IMR-90 (cell line): ENCODE data around the gene VAV1. TPM values are rescaled to one million over a fixed set of nuclear protein-coding genes. Genes with fewer than 3 reads are reported as not detected.

Source experiments
- ATAC-seq: fragments of 200-7000 bp; cut with Tn5 transposase; 2 replicates; pipeline ENCODE4 v1.9.1; 2020; ENCODE audit warnings: low read depth, mild to moderate bottlenecking, moderate library complexity
- BruUV-seq: library from RNA; stranded (reverse); fragments of 400-500 nt; replicated peaks from 2 replicates; lab custom pipeline; 2021; lab: Mats Ljungman, UMichigan
- CTCF ChIA-PET: fragments of 300-600 bp; formaldehyde crosslinking; extraction: SDS; loops from one replicate; lab custom pipeline; 2021; ENCODE audit warnings: antibody characterized with exemption; lab: Yijun Ruan, JAX
- POLR2A ChIA-PET: fragments of 300-600 bp; sonication (Branson Sonifier 250); formaldehyde crosslinking; loops from one replicate; lab custom pipeline; 2022; ENCODE audit warnings: antibody characterized with exemption; ENCODE audit not compliant: unreplicated experiment; lab: Charles Lee
- DNase-seq: peaks from one replicate; pipeline ENCODE4 v3.0.0; 2013
- H2AFZ ChIP-seq: replicated peaks from 2 replicates; pipeline ENCODE3; 2013; ENCODE audit warnings: low read length, mild to moderate bottlenecking; ENCODE audit not compliant: poor library complexity
- H2AK5ac ChIP-seq: 2 replicates; pipeline ENCODE4 v1.6.1; 2013; ENCODE audit warnings: low read depth, low read length, inconsistent platforms
- H2AK9ac ChIP-seq: replicated peaks from 2 replicates; pipeline ENCODE3; 2013; ENCODE audit warnings: mild to moderate bottlenecking, low read depth, low read length, moderate library complexity; ENCODE audit not compliant: poor library complexity
- H2BK120ac ChIP-seq: 2 replicates; pipeline ENCODE4 v1.6.1; 2013; ENCODE audit warnings: low read depth, low read length, inconsistent platforms
- H2BK15ac ChIP-seq: 3 replicates; pipeline ENCODE4 v1.6.1; 2013; ENCODE audit warnings: low read depth, low read length, inconsistent platforms
- H2BK20ac ChIP-seq: 2 replicates; pipeline ENCODE4 v1.6.1; 2013; ENCODE audit warnings: low read depth, mild to moderate bottlenecking, inconsistent platforms, low read length, moderate library complexity
- H2BK5ac ChIP-seq: 2 replicates; pipeline ENCODE4 v1.6.1; 2013; ENCODE audit warnings: mild to moderate bottlenecking, low read depth, low read length, inconsistent platforms; ENCODE audit not compliant: poor library complexity, severe bottlenecking
- H3K14ac ChIP-seq: replicated peaks from 2 replicates; pipeline ENCODE4 v1.6.1; 2013; ENCODE audit warnings: low read depth, low read length, inconsistent platforms
- H3K18ac ChIP-seq: 2 replicates; pipeline ENCODE4 v1.6.1; 2013; ENCODE audit warnings: low read depth, low read length, control low read depth
- H3K23ac ChIP-seq: 2 replicates; pipeline ENCODE4 v1.6.1; 2013; ENCODE audit warnings: low read depth, low read length, inconsistent platforms
- H3K27ac ChIP-seq: 2 replicates; pipeline ENCODE4 v1.5.1; 2013; ENCODE audit warnings: mild to moderate bottlenecking, control low read depth, low read length; ENCODE audit not compliant: insufficient read depth
- H3K27me3 ChIP-seq: 2 replicates; pipeline ENCODE4 v1.6.1; 2013; ENCODE audit warnings: low read length; ENCODE audit not compliant: control insufficient read depth, insufficient read depth
- H3K36me3 ChIP-seq: 2 replicates; pipeline ENCODE4 v1.6.1; 2013; ENCODE audit warnings: low read length, mixed read lengths; ENCODE audit not compliant: control insufficient read depth, insufficient read depth
- H3K4ac ChIP-seq: 2 replicates; pipeline ENCODE4 v1.6.1; 2013; ENCODE audit warnings: low read depth, low read length, inconsistent platforms
- H3K4me1 ChIP-seq: 2 replicates; pipeline ENCODE4 v1.6.1; 2013; ENCODE audit warnings: low read length, mixed read lengths; ENCODE audit not compliant: control insufficient read depth, insufficient read depth
- H3K4me2 ChIP-seq: 2 replicates; pipeline ENCODE4 v1.6.1; 2013; ENCODE audit warnings: low read depth, mild to moderate bottlenecking, control low read depth, low read length, moderate library complexity
- H3K4me3 ChIP-seq: 2 replicates; pipeline ENCODE4 v1.5.1; 2013; ENCODE audit warnings: low read depth, mild to moderate bottlenecking, control low read depth, low read length, moderate library complexity; ENCODE audit not compliant: insufficient read depth
- H3K56ac ChIP-seq: 2 replicates; pipeline ENCODE4 v1.6.1; 2013; ENCODE audit warnings: low read length, inconsistent platforms; ENCODE audit not compliant: insufficient read depth; ENCODE audit errors: extremely low read depth
- H3K79me1 ChIP-seq, 2 experiments: 2 replicates each; pipeline ENCODE4 v1.6.1; 2013; ENCODE audit warnings: low read length in 2 of 2, inconsistent platforms in 1 of 2, low read depth in 1 of 2
- H3K9ac ChIP-seq: 2 replicates; pipeline ENCODE4 v1.6.1; 2013; ENCODE audit warnings: low read depth, low read length, control low read depth
- H3K9me1 ChIP-seq: 2 replicates; pipeline ENCODE4 v1.6.1; 2013; ENCODE audit warnings: low read length, inconsistent platforms; ENCODE audit not compliant: insufficient read depth
- H3K9me3 ChIP-seq: 2 replicates; pipeline ENCODE4 v1.6.1; 2013; ENCODE audit warnings: low read length; ENCODE audit not compliant: control insufficient read depth, insufficient read depth
- H4K20me1 ChIP-seq: 2 replicates; pipeline ENCODE4 v1.6.1; 2013; ENCODE audit warnings: low read length, inconsistent platforms; ENCODE audit not compliant: insufficient read depth
- H4K5ac ChIP-seq: 2 replicates; pipeline ENCODE4 v1.6.1; 2013; ENCODE audit warnings: mild to moderate bottlenecking, low read depth, low read length, control low read depth
- H4K8ac ChIP-seq, 2 experiments: 2 replicates each; pipeline ENCODE4 v1.6.1; 2013; ENCODE audit warnings: low read depth in 2 of 2, low read length in 2 of 2, control low read depth in 1 of 2, inconsistent platforms in 1 of 2
- H4K91ac ChIP-seq: 2 replicates; pipeline ENCODE4 v1.6.1; 2013; ENCODE audit warnings: low read depth, low read length, inconsistent platforms; ENCODE audit not compliant: insufficient read depth
- BHLHE40 ChIP-seq: fragments of 150-350 bp; IDR thresholded peaks from 2 replicates; pipeline ENCODE4 v1.6.1; 2016; ENCODE audit warnings: mild to moderate bottlenecking, low read depth, low read length
- CEBPB ChIP-seq: IDR thresholded peaks from 2 replicates; pipeline ENCODE4 v1.6.1; 2012; ENCODE audit warnings: low read depth, low read length, improper control_type of control experiment
- MAFK ChIP-seq: IDR thresholded peaks from 2 replicates; pipeline ENCODE4 v1.6.1; 2012; ENCODE audit warnings: low read depth, low read length, improper control_type of control experiment
- MXI1 ChIP-seq: IDR thresholded peaks from 2 replicates; pipeline ENCODE4 v1.6.1; 2012; ENCODE audit warnings: low read depth, mild to moderate bottlenecking, low read length, moderate library complexity, borderline replicate concordance
- POLR2A ChIP-seq: IDR thresholded peaks from 2 replicates; pipeline ENCODE4 v1.6.1; 2012; ENCODE audit warnings: mild to moderate bottlenecking, low read depth, low read length
- RAD21 ChIP-seq: IDR thresholded peaks from 2 replicates; pipeline ENCODE4 v1.6.1; 2012; ENCODE audit warnings: low read length, improper control_type of control experiment
- USF2 ChIP-seq: fragments of 150-350 bp; IDR thresholded peaks from 2 replicates; pipeline ENCODE4 v1.6.1; 2017; ENCODE audit warnings: mild to moderate bottlenecking, antibody characterized with exemption, low read length, low read depth
- WGBS, 2 experiments: methylation state at CpG; one replicate each; pipeline versions ENCODE4 v1.1.5 to v1.1.7; 2013; ENCODE audit warnings: missing lambda C conversion rate in 2 of 2; ENCODE audit not compliant: insufficient read length in 1 of 2; ENCODE audit errors: extremely low coverage in 2 of 2; 5-methylcytosine and 5-hydroxymethylcytosine counted together
- dilution Hi-C: fragments of 300-500 bp; cut with HindIII; formaldehyde crosslinking; loops from one replicate; pipeline ENCODE4 v1.14.3; 2018; ENCODE audit warnings: low sequenced_read_pairs; ENCODE audit not compliant: unreplicated experiment
- in situ Hi-C: fragments of 300-500 bp; cut with MboI; formaldehyde crosslinking; loops from 3 replicates; pipeline ENCODE4 v1.14.3; 2019; ENCODE audit warnings: low sequenced_read_pairs, inconsistent platforms, mixed read lengths
- intact Hi-C: fragments of 100-400 bp; cut with micrococcal nuclease; formaldehyde crosslinking; loops from 2 replicates; pipeline ENCODE4 v1.10.0; 2022
- polyA plus RNA-seq, 3 experiments: library from polyadenylated mRNA; depleted of rRNA; stranded (reverse); fragments of >200 nt; gene quantifications; 2 replicates each; pipeline ENCODE4 v1.2.3, GENCODE V29; 2012; ENCODE audit warnings: low replicate concordance in 1 of 3
- total RNA-seq: library from RNA; depleted of rRNA; stranded (reverse); fragments of >200 nt; gene quantifications from 2 replicates; pipeline ENCODE4 v1.2.3, GENCODE V29; 2012

The VAV1 gene
- total and polyA plus RNA-seq, 2 of the 4 experiments (the other 2 are of a cell fraction) = not detected

- H3K4me1 ChIP-seq = no peaks in the 10 kb centered on the region
- no peak overlapping the region for H3K27ac ChIP-seq
- H2AK5ac ChIP-seq = no peak overlapping the region
- no peak overlapping the region for H2BK120ac ChIP-seq
- no peak overlapping the region for H4K8ac ChIP-seq
- no peaks in the 10 kb centered on the region for H3K27me3 ChIP-seq
- no peak for TF ChIP-seq USF2
- TF ChIP-seq MAFK = no peak
- no peak for TF ChIP-seq BHLHE40
- TF ChIP-seq MXI1 = no peak
- no peak for TF ChIP-seq CEBPB
- no peak for TF ChIP-seq POLR2A
- no peak for TF ChIP-seq RAD21
- no peak overlapping the region for H4K5ac ChIP-seq
- no peak overlapping the region for H2BK5ac ChIP-seq
- H2BK20ac ChIP-seq = no peak overlapping the region
- no peak overlapping the region for H3K56ac ChIP-seq
- no peak overlapping the region for H2AK9ac ChIP-seq
- no peak overlapping the region for H2AFZ ChIP-seq
- ChIA-PET POLR2A (no interaction called here), CTCF (no interaction called here)
- H3K4me3 ChIP-seq = no peak overlapping the region
- no peak overlapping the region for H3K4me2 ChIP-seq
- no peak overlapping the region for H3K9ac ChIP-seq
- no TSS peak for BruUV-seq
- no peaks in the 10 kb centered on the region for H3K79me1 ChIP-seq
- DNase-seq (no peak), ATAC-seq (no peak)
- H4K20me1 ChIP-seq = no peaks in the 10 kb centered on the region
- in situ Hi-C loops = no loop called here
- H3K23ac ChIP-seq = no peak overlapping the region
- no peak overlapping the region for H3K4ac ChIP-seq
- H3K36me3 ChIP-seq = no peaks in the 10 kb centered on the region
- no peak overlapping the region for H4K91ac ChIP-seq
- WGBS, 2 experiments = 87% methylated on average over 3 of the region's 4 CpGs; no CpG with 5 or more reads in 1 of the 2 experiments
- no peak overlapping the region for H2BK15ac ChIP-seq
- H3K9me3 ChIP-seq = peaks cover 21% of the 10 kb centered on the region
- intact Hi-C loops = no loop called here
- dilution Hi-C loops = no loop called here
- no peak overlapping the region for H3K18ac ChIP-seq
- no peak overlapping the region for H3K14ac ChIP-seq
- H3K9me1 ChIP-seq = no peaks in the 10 kb centered on the region
Measured at GRCh38 chr19:6877766-6878165, 105.3 kb downstream of the VAV1 start.
